ENCODE data around the gene KCNK7. TPM values are rescaled to one million over a fixed set of nuclear protein-coding genes. Genes with fewer than 3 reads are reported as not detected.
"Not testable (repeated sequence)": the region's sequence is repeated elsewhere in the genome, so short reads cannot be mapped to it uniquely, and the experiment has no call there.

Gene KCNK7
- polyA plus RNA-seq, 3 donors, result 4.3 TPM; not detected in 2

- peaks cover 56% of the 10 kb centered on the region for H3K4me1 Mint-ChIP-seq
- no peaks in the 10 kb centered on the region for H3K9me3 Mint-ChIP-seq
- H3K27ac ChIP-seq (ENCODE audit: low read depth in 1 of 2, low read length in 2 of 2), result peak overlapping the region; percentile 93 to 98
- H3K9me3 ChIP-seq (replicated peaks in 1 of 2; ENCODE audit: control insufficient read depth in 1 of 2, insufficient read depth in 1 of 2, low read length in 2 of 2), result no peaks in the 10 kb centered on the region
- peak in 2 of 3 donors; percentile 39 to 40 for DNase-seq
- peaks cover 37 to 58% of the 10 kb centered on the region in 2 donors for H3K36me3 Mint-ChIP-seq
- H3K79me2 ChIP-seq (ENCODE audit: insufficient read depth, low read length), result peaks cover 69% of the 10 kb centered on the region
- H3K4me2 ChIP-seq (replicated peaks; ENCODE audit: extremely low read depth, low read length, poor library complexity, severe bottlenecking), result peak overlapping the region; percentile 100
- intact Hi-C loops (cut with micrococcal nuclease), result no loop called here
- 12% methylated on average over 7 of the region's 8 CpGs for WGBS (ENCODE audit: insufficient coverage)
- no peak for TF ChIP-seq CTCF (IDR thresholded peaks at IDR 0.05)
- peak overlapping the region; percentile 82 for H3K9ac ChIP-seq (ENCODE audit: insufficient read depth, low read length, poor library complexity, severe bottlenecking)
- peaks cover 44 to 72% of the 10 kb centered on the region in 2 donors for H3K4me1 ChIP-seq (ENCODE audit: control insufficient read depth in 1 of 2, insufficient read depth in 2 of 2, low read length in 2 of 2)
- H2AFZ ChIP-seq (ENCODE audit: insufficient read depth, low read depth, low read length, poor library complexity, severe bottlenecking), result peak overlapping the region; percentile 67
- peak overlapping the region; percentile 91 to 94 (median 93) for H3K27ac Mint-ChIP-seq
- H3K4me3 ChIP-seq (replicated peaks in 1 of 3; ENCODE audit: low read depth in 2 of 3, low read length in 3 of 3), result peak overlapping the region; percentile 61 to 99 (median 76)
- H3K27me3 ChIP-seq (ENCODE audit: control insufficient read depth in 2 of 2, insufficient read depth in 2 of 2, low read length in 2 of 2), result no peaks in the 10 kb centered on the region
- H4K20me1 ChIP-seq (ENCODE audit: insufficient read depth, low read length), result peaks cover 71% of the 10 kb centered on the region
- peaks cover 44 to 49% of the 10 kb centered on the region in 2 donors for H3K36me3 ChIP-seq (replicated peaks in 1 of 2; ENCODE audit: control insufficient read depth in 1 of 2, insufficient read depth in 2 of 2, low read length in 2 of 2)
- no peaks in the 10 kb centered on the region for H3K27me3 Mint-ChIP-seq (ENCODE audit: low read depth in 3 of 3)
- peak overlapping the region; percentile 94 for H3K4me3 Mint-ChIP-seq
These were observed 44.3 kb upstream of the KCNK7 start for GRCh38 chr11:65639623-65640482.

GRCh38 chr11:65639228-65639597 lies 43.6 kb upstream of the KCNK7 start:
- H3K9me3 ChIP-seq (replicated peaks in 1 of 2; ENCODE audit: control insufficient read depth in 1 of 2, insufficient read depth in 1 of 2, low read length in 2 of 2); H3K27me3 Mint-ChIP-seq (ENCODE audit: low read depth in 3 of 3); H2AFZ ChIP-seq (ENCODE audit: insufficient read depth, low read depth, low read length, poor library complexity, severe bottlenecking); H3K27me3 ChIP-seq (ENCODE audit: control insufficient read depth in 2 of 2, insufficient read depth in 2 of 2, low read length in 2 of 2); H3K9ac ChIP-seq (ENCODE audit: insufficient read depth, low read length, poor library complexity, severe bottlenecking); intact Hi-C loops (cut with micrococcal nuclease); DNase-seq; H3K9me3 Mint-ChIP-seq: not testable (repeated sequence)
- Histone ChIP-seq H3K79me2 (ENCODE audit: insufficient read depth, low read length) (peaks cover 63% of the 10 kb centered on the region), H3K4me1 (ENCODE audit: control insufficient read depth in 1 of 2, insufficient read depth in 2 of 2, low read length in 2 of 2) (peaks cover 44 to 72% of the 10 kb centered on the region in 2 donors), H3K4me2 (replicated peaks; ENCODE audit: extremely low read depth, low read length, poor library complexity, severe bottlenecking) (peak overlapping the region; percentile 100), H3K4me3 (replicated peaks in 1 of 3; ENCODE audit: low read depth in 2 of 3, low read length in 3 of 3) (peak overlapping the region in 2 of 3 experiments; percentile 72 to 99), H3K27ac (ENCODE audit: low read depth in 1 of 2, low read length in 2 of 2) (peak overlapping the region; percentile 79 to 93), H3K36me3 (replicated peaks in 1 of 2; ENCODE audit: control insufficient read depth in 1 of 2, insufficient read depth in 2 of 2, low read length in 2 of 2) (peaks cover 46 to 49% of the 10 kb centered on the region in 2 donors), H4K20me1 (ENCODE audit: insufficient read depth, low read length) (peaks cover 65% of the 10 kb centered on the region)
- Mint-ChIP-seq H3K4me1 (peaks cover 56% of the 10 kb centered on the region), H3K4me3 (peak overlapping the region; percentile 94 to 95), H3K27ac (peak overlapping the region in 6 of 7 donors; percentile 81 to 94 (median 90)), H3K36me3 (peaks cover 37 to 58% of the 10 kb centered on the region in 2 donors)
- 88% methylated on average over 5 of the region's 9 CpGs for WGBS (ENCODE audit: insufficient coverage)
